Hepatocyte (in vitro differentiated cells): ENCODE results near the gene RUFY4. TPM values are rescaled to one million over a fixed set of nuclear protein-coding genes. Genes with fewer than 3 reads are reported as not detected.

Experiments used
- DNase-seq: peaks from one replicate; pipeline ENCODE4 v3.0.0-alpha.2; 2016; ENCODE audit warnings: low spot score
- H2AFZ ChIP-seq: fragments of 200-600 bp; sonication (generic); 2 replicates; pipeline ENCODE4 v1.6.0; 2016; ENCODE audit warnings: antibody characterized with exemption, mild to moderate bottlenecking
- H3K27ac ChIP-seq: fragments of 200-600 bp; sonication (generic); 2 replicates; pipeline ENCODE4 v1.5.1; 2016; ENCODE audit warnings: mild to moderate bottlenecking
- H3K27me3 ChIP-seq: fragments of 200-600 bp; sonication (generic); 2 replicates; pipeline ENCODE4 v1.6.1; 2016
- H3K36me3 ChIP-seq: fragments of 200-600 bp; sonication (generic); replicated peaks from 2 replicates; pipeline ENCODE4 v1.5.1; 2016; ENCODE audit warnings: low read depth; ENCODE audit not compliant: insufficient read depth
- H3K4me1 ChIP-seq: fragments of 200-600 bp; sonication (generic); 2 replicates; pipeline ENCODE4 v1.5.1; 2016; ENCODE audit warnings: mild to moderate bottlenecking, moderate library complexity; ENCODE audit not compliant: insufficient read depth
- H3K4me2 ChIP-seq: fragments of 200-600 bp; sonication (generic); 2 replicates; pipeline ENCODE4 v1.6.0; 2016
- H3K4me3 ChIP-seq: fragments of 200-600 bp; sonication (generic); 2 replicates; pipeline ENCODE4 v1.5.1; 2016; ENCODE audit warnings: mild to moderate bottlenecking
- H3K79me2 ChIP-seq: fragments of 200-600 bp; sonication (generic); 2 replicates; pipeline ENCODE4 v1.6.0; 2017; ENCODE audit warnings: mild to moderate bottlenecking
- H3K9me2 ChIP-seq: fragments of 200-600 bp; sonication (generic); replicated peaks from 2 replicates; pipeline ENCODE4 v1.6.0; 2017; ENCODE audit warnings: mild to moderate bottlenecking; ENCODE audit not compliant: insufficient read depth
- H3K9me3 ChIP-seq: fragments of 200-600 bp; sonication (generic); 2 replicates; pipeline ENCODE4 v1.5.1; 2016; ENCODE audit warnings: low read depth, mild to moderate bottlenecking
- H4K20me1 ChIP-seq: fragments of 200-600 bp; sonication (generic); 2 replicates; pipeline ENCODE4 v1.6.0; 2016; ENCODE audit warnings: mild to moderate bottlenecking; ENCODE audit not compliant: insufficient read depth, poor library complexity, severe bottlenecking
- CTCF ChIP-seq: fragments of 200-600 bp; sonication (generic); IDR thresholded peaks from 2 replicates; pipeline ENCODE4 v1.5.1; 2016; ENCODE audit warnings: antibody characterized with exemption, mild to moderate bottlenecking; ENCODE audit not compliant: poor library complexity
- EZH2 ChIP-seq: fragments of 200-600 bp; sonication (generic); IDR thresholded peaks from 2 replicates; pipeline ENCODE4 v1.6.1; 2016; ENCODE audit warnings: antibody characterized with exemption, mild to moderate bottlenecking, borderline replicate concordance
- EZH2phosphoT487 ChIP-seq: fragments of 200-600 bp; sonication (generic); IDR thresholded peaks from one replicate; pipeline ENCODE4 v1.6.1; 2018; ENCODE audit warnings: antibody characterized with exemption, mild to moderate bottlenecking, low read depth, moderate library complexity; ENCODE audit not compliant: unreplicated experiment, severe bottlenecking
- WGBS: methylation state at CpG from one replicate; pipeline ENCODE4 v1.1.6; 2016; ENCODE audit warnings: low lambda C conversion rate; ENCODE audit errors: missing lambda C conversion rate; 5-methylcytosine and 5-hydroxymethylcytosine counted together
- polyA plus RNA-seq: library from polyadenylated mRNA; unstranded; fragments of >200 nt; fragmentation: Nextera tagmentation; extraction: Ambion mirVana; gene quantifications from 2 replicates; pipeline ENCODE4 v1.2.1, GENCODE V29; 2016
- total RNA-seq: library from RNA; depleted of rRNA; stranded (reverse); fragments of >200 nt; gene quantifications from 2 replicates; pipeline ENCODE4 v1.2.3, GENCODE V29; 2014

Gene RUFY4
- total and polyA plus RNA-seq, 2 experiments from 2014 or later, result 0.10 to 1.5 TPM

GRCh38 chr2:218029366-218030360 lies 39.4 kb upstream of the RUFY4 start:
- no peak for TF ChIP-seq CTCF
- no peak for TF ChIP-seq EZH2phosphoT487
- no peak for TF ChIP-seq EZH2
- Histone ChIP-seq H3K79me2 (no peaks in the 10 kb centered on the region), H3K4me2 (no peak overlapping the region), H3K27me3 (peaks cover 20% of the 10 kb centered on the region), H3K9me2 (no peaks in the 10 kb centered on the region), H2AFZ (no peak overlapping the region), H4K20me1 (no peaks in the 10 kb centered on the region), H3K27ac (peak overlapping the region; percentile 33), H3K36me3 (no peaks in the 10 kb centered on the region), H3K4me3 (no peak overlapping the region), H3K4me1 (peaks cover 10% of the 10 kb centered on the region), H3K9me3 (no peaks in the 10 kb centered on the region)
- no peak for DNase-seq
- 76% methylated on average over 17 of the region's 17 CpGs for WGBS

- peaks cover 20% of the 10 kb centered on the region for H3K27me3 ChIP-seq
- H3K79me2 ChIP-seq, result no peaks in the 10 kb centered on the region
- no peak overlapping the region for H2AFZ ChIP-seq
- DNase-seq, result no peak
- no peak overlapping the region for H3K4me2 ChIP-seq
- H3K36me3 ChIP-seq, result no peaks in the 10 kb centered on the region
- no peak overlapping the region for H3K4me3 ChIP-seq
- no peaks in the 10 kb centered on the region for H4K20me1 ChIP-seq
- H3K9me2 ChIP-seq, result no peaks in the 10 kb centered on the region
- no peak overlapping the region for H3K27ac ChIP-seq
- H3K9me3 ChIP-seq, result no peaks in the 10 kb centered on the region
- H3K4me1 ChIP-seq, result peaks cover 10% of the 10 kb centered on the region
- 89% methylated on average over 7 of the region's 7 CpGs for WGBS
- no peak for TF ChIP-seq EZH2phosphoT487
These were observed 38.5 kb upstream of the RUFY4 start for GRCh38 chr2:218030409-218031195.

GRCh38 chr2:218031261-218031660 lies 37.8 kb upstream of the RUFY4 start:
- Histone ChIP-seq H3K9me3 (no peaks in the 10 kb centered on the region), H3K36me3 (no peaks in the 10 kb centered on the region), H3K4me2 (no peak overlapping the region), H3K4me3 (no peak overlapping the region), H4K20me1 (no peaks in the 10 kb centered on the region), H3K79me2 (no peaks in the 10 kb centered on the region), H3K27me3 (peaks cover 20% of the 10 kb centered on the region), H3K9me2 (no peaks in the 10 kb centered on the region), H2AFZ (no peak overlapping the region), H3K4me1 (peaks cover 10% of the 10 kb centered on the region), H3K27ac (no peak overlapping the region)
- WGBS, result 100% methylated on average over 1 of the region's 1 CpG
- no peak for DNase-seq
- TF ChIP-seq CTCF, result no peak
- no peak for TF ChIP-seq EZH2
- no peak for TF ChIP-seq EZH2phosphoT487
